Transverse colon (tissue), 3 donors: Measurements from ENCODE around the gene DISC1.

ENCODE experiments used
- CTCF ChIP-seq, 5 experiments: fragments of 200-600 bp in 3 of 5; fragments of 450-650 bp in 2 of 5; sonication (generic) in 3 of 5; IDR thresholded peaks; 1 replicate in 2 of 5; 2 replicates in 3 of 5; pipeline ENCODE4 v1.5.1; 2016 to 2017; ENCODE audit warnings: antibody characterized with exemption in 5 of 5, inconsistent platforms in 3 of 5, mild to moderate bottlenecking in 2 of 5, moderate library complexity in 1 of 5
- EP300 ChIP-seq: sonication (generic); formaldehyde crosslinking; IDR thresholded peaks from one replicate; pipeline ENCODE4 v1.6.1; 2017; ENCODE audit warnings: antibody characterized with exemption, low read depth

- TF ChIP-seq CTCF (IDR thresholded peaks at IDR 0.05) (no peak), EP300 (no peak)
Measured at GRCh38 chr1:231781892-231782291, 155.3 kb downstream of the DISC1 start.
